ENCODE results near the gene ARMC9.

DNA sequence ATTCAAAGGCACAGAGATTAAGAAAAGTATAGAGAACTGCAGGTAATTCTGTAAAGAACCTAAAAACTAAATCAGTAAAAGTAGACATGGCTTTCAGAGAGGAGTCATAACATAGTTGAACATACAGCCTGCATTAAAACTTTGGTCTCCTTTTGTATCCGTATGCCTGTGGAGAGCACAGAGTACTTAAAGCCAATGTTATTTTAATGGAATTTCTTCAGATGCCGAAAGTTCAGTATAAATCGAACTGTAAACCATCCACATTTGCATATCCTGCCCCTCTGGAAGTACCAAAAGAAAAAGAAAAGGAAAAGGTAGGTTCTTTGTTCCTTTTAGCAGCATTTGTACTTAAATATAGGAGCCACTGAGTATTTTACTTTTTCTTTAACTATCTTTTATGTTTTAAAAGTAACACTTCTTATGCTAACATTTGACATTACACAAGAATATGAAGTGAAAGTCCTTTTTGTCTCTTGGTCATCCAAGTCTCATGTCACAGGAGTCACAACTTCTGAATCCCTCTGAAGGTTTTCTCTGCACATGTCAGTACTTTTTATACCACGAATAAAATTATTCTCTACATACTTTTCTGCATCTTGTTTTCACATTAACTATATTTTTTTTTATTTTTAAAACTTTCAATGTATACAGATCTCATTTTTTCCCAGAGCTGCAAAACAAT lies 34.9 kb upstream of the ARMC9 start:
- TF ChIP-seq, protein P1, sequence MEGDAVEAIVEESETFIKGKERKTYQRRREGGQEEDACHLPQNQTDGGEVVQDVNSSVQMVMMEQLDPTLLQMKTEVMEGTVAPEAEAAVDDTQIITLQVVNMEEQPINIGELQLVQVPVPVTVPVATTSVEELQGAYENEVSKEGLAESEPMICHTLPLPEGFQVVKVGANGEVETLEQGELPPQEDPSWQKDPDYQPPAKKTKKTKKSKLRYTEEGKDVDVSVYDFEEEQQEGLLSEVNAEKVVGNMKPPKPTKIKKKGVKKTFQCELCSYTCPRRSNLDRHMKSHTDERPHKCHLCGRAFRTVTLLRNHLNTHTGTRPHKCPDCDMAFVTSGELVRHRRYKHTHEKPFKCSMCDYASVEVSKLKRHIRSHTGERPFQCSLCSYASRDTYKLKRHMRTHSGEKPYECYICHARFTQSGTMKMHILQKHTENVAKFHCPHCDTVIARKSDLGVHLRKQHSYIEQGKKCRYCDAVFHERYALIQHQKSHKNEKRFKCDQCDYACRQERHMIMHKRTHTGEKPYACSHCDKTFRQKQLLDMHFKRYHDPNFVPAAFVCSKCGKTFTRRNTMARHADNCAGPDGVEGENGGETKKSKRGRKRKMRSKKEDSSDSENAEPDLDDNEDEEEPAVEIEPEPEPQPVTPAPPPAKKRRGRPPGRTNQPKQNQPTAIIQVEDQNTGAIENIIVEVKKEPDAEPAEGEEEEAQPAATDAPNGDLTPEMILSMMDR (IDR thresholded peaks at IDR 0.05 in 4 of 5, conservative IDR thresholded peaks at IDR 0.05 in 1 of 5), result no peak
- TF ChIP-seq POLR2A (IDR thresholded peaks at IDR 0.05), result no peak

Measured in gastrocnemius medialis (tissue), 4 donors.